Measurements from ENCODE around the gene R3HCC1L.
"Not testable (repeated sequence)": the region's sequence is repeated elsewhere in the genome, so short reads cannot be mapped to it uniquely, and the experiment has no call there.

- TF ChIP-seq POLR2A, CTCF (IDR thresholded peaks at IDR 0.05): not testable (repeated sequence)
These were observed 93.8 kb downstream of the R3HCC1L start for GRCh38 chr10:98228266-98228665.

All from Peyer's patch (tissue), 4 donors.